ENCODE measurements around the gene RBBP8NL. TPM values are rescaled to one million over a fixed set of nuclear protein-coding genes. Genes with fewer than 3 reads are reported as not detected.

Gene RBBP8NL
- total and polyA plus RNA-seq, 9 of the 15 experiments (the other 6 are each of a cell fraction or from before 2014, with no cell fraction given), result not detected

- peaks cover 12% of the 10 kb centered on the region for H3K9me1 ChIP-seq (ENCODE audit: control insufficient read depth, insufficient read depth, low read length)
- H4K20me1 ChIP-seq (replicated peaks; ENCODE audit: control insufficient read depth, insufficient read depth, low read length), result peaks cover 4% of the 10 kb centered on the region; the same call in 1 of the 2 replicates
- no peak for FAIRE-seq
- in situ Hi-C loops (cut with MboI), result no loop called here
- H3K4me1 ChIP-seq (replicated peaks in 1 of 2; ENCODE audit: control insufficient read depth in 2 of 2, insufficient read depth in 2 of 2, low read length in 2 of 2), result peaks cover 10 to 65% of the 10 kb centered on the region in 2 experiments; a peak in 4 of 5 replicates
- no peak overlapping the region for H2AFZ ChIP-seq (ENCODE audit: low read depth, low read length)
- no peak overlapping the region for H3K4me3 ChIP-seq
- BruUV-seq (replicated peaks), result no TSS peak
- H3K4me2 ChIP-seq (ENCODE audit: insufficient read depth, low read length), result no peak overlapping the region
- no peak overlapping the region for H3K27ac ChIP-seq (ENCODE audit: extremely low read depth, low read depth, low read length)
- no peaks in the 10 kb centered on the region for H3K27me3 ChIP-seq (ENCODE audit: control insufficient read depth in 2 of 2, insufficient read depth in 2 of 2, low read length in 2 of 2)
- ChIA-PET CTCF (ENCODE audit: low intra/inter-chr PET ratio) (no interaction called here), POLR2A (interaction anchor here (1.0 to 5.1 kb wide), 2 partner anchors 8 to 9 kb away, joined by 3 to 28 read pairs; no protein-coding TSS in a partner anchor)
- H3K36me3 ChIP-seq (ENCODE audit: control insufficient read depth, insufficient read depth, low read length), result peaks cover 35% of the 10 kb centered on the region
- TF ChIP-seq ZNF780A (CRISPR knock-in tag; IDR thresholded peaks at IDR 0.05) (no peak), CREBBP (IDR thresholded peaks at IDR 0.05; ENCODE audit: low read depth, low read length) (no peak), POLR2G (IDR thresholded peaks at IDR 0.05; ENCODE audit: low read depth, low read length) (peak; percentile 51), RBFOX2 (IDR thresholded peaks at IDR 0.05; ENCODE audit: low read depth, low read length) (peak; percentile 49; the same call in 1 of the 2 replicates)
- intact Hi-C loops (cut with micrococcal nuclease), result no loop called here
- 0 out of 3 replicates have a peak, but pooled peaks have one; percentile 7 for ATAC-seq
- 79% methylated on average over 20 of the region's 21 CpGs for WGBS (ENCODE audit: insufficient coverage, low coverage, missing lambda C conversion rate)
- peak overlapping the region in 1 of 2 experiments; percentile 67; a peak in 2 of 4 replicates for H3K9ac ChIP-seq (ENCODE audit: insufficient read depth in 1 of 2, low read depth in 2 of 2, low read length in 2 of 2)
- peaks cover 21% of the 10 kb centered on the region for H3K79me2 ChIP-seq (ENCODE audit: control insufficient read depth, insufficient read depth, low read length)
- no peak for DNase-seq (ENCODE audit: extremely low read depth in 1 of 4, low spot score in 3 of 4)
- no peaks in the 10 kb centered on the region for H3K9me3 ChIP-seq (replicated peaks; ENCODE audit: control insufficient read depth, insufficient read depth, low read depth, low read length)
Observed at GRCh38 chr20:62392621-62393334, 34.6 kb downstream of the RBBP8NL start.

GRCh38 chr20:62392077-62392418, 35.3 kb downstream of the RBBP8NL start:
- ATAC-seq (no peak), DNase-seq (ENCODE audit: extremely low read depth in 1 of 4, low spot score in 3 of 4) (no peak), FAIRE-seq (no peak)
- Histone ChIP-seq H3K36me3 (ENCODE audit: control insufficient read depth, insufficient read depth, low read length) (peaks cover 41% of the 10 kb centered on the region), H3K27me3 (ENCODE audit: control insufficient read depth in 2 of 2, insufficient read depth in 2 of 2, low read length in 2 of 2) (no peaks in the 10 kb centered on the region), H3K4me2 (ENCODE audit: insufficient read depth, low read length) (no peak overlapping the region), H3K9me1 (ENCODE audit: control insufficient read depth, insufficient read depth, low read length) (peaks cover 12% of the 10 kb centered on the region), H3K9ac (ENCODE audit: insufficient read depth in 1 of 2, low read depth in 2 of 2, low read length in 2 of 2) (no peak overlapping the region), H3K79me2 (ENCODE audit: control insufficient read depth, insufficient read depth, low read length) (peaks cover 28% of the 10 kb centered on the region), H3K9me3 (replicated peaks; ENCODE audit: control insufficient read depth, insufficient read depth, low read depth, low read length) (no peaks in the 10 kb centered on the region), H2AFZ (ENCODE audit: low read depth, low read length) (no peak overlapping the region), H3K27ac (ENCODE audit: extremely low read depth, low read depth, low read length) (no peak overlapping the region), H4K20me1 (replicated peaks; ENCODE audit: control insufficient read depth, insufficient read depth, low read length) (peaks cover 9% of the 10 kb centered on the region), H3K4me1 (replicated peaks in 1 of 2; ENCODE audit: control insufficient read depth in 2 of 2, insufficient read depth in 2 of 2, low read length in 2 of 2) (peaks cover 11 to 66% of the 10 kb centered on the region in 2 experiments; a peak in 4 of 5 replicates), H3K4me3 (no peak overlapping the region)
- intact Hi-C loops (cut with micrococcal nuclease), result no loop called here
- 57% methylated on average over 4 of the region's 10 CpGs for WGBS (ENCODE audit: insufficient coverage, low coverage, missing lambda C conversion rate)
- BruUV-seq (replicated peaks), result no TSS peak
- in situ Hi-C loops (cut with MboI), result no loop called here
- CTCF ChIA-PET (ENCODE audit: low intra/inter-chr PET ratio), result no interaction called here
- POLR2A ChIA-PET, result interaction anchor here (5.1 kb wide), 1 partner anchor 9 kb away, joined by 28 read pairs; no protein-coding TSS in a partner anchor
- no peak for TF ChIP-seq NR0B1 (IDR thresholded peaks at IDR 0.05; ENCODE audit: partially characterized antibody)
- TF ChIP-seq USF2 (CRISPR knock-in tag; IDR thresholded peaks at IDR 0.05), result no peak
- TF ChIP-seq TRIM25 (IDR thresholded peaks at IDR 0.05; ENCODE audit: borderline replicate concordance), result no peak
- TF ChIP-seq SRF (CRISPR knock-in tag; IDR thresholded peaks at IDR 0.05), result no peak
- TF ChIP-seq SIN3B (IDR thresholded peaks at IDR 0.05; ENCODE audit: low read depth), result no peak

All from K562 (cell line).